ENCODE results near the gene BRSK2.

- TF ChIP-seq SP1 (IDR thresholded peaks at IDR 0.05), result no peak
- no peak for TF ChIP-seq FOXM1 (IDR thresholded peaks at IDR 0.05; ENCODE audit: borderline replicate concordance)
- no peak for TF ChIP-seq ZNF384 (IDR thresholded peaks at IDR 0.05)
- no peak for TF ChIP-seq FOXK2 (IDR thresholded peaks at IDR 0.05)
- no peak for TF ChIP-seq ARNT (IDR thresholded peaks at IDR 0.05)
- TF ChIP-seq FOXA1 (IDR thresholded peaks at IDR 0.05), result no peak
- TF ChIP-seq, protein P1, sequence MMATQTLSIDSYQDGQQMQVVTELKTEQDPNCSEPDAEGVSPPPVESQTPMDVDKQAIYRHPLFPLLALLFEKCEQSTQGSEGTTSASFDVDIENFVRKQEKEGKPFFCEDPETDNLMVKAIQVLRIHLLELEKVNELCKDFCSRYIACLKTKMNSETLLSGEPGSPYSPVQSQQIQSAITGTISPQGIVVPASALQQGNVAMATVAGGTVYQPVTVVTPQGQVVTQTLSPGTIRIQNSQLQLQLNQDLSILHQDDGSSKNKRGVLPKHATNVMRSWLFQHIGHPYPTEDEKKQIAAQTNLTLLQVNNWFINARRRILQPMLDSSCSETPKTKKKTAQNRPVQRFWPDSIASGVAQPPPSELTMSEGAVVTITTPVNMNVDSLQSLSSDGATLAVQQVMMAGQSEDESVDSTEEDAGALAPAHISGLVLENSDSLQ (IDR thresholded peaks at IDR 0.05), result no peak
Measured at GRCh38 chr11:1497600-1497999, 107.9 kb downstream of the BRSK2 start.
